Nephron progenitor cell (in vitro differentiated cells): Measurements from ENCODE around the gene C1orf210.

Experiments used
- DNase-seq: peaks from one replicate; pipeline ENCODE4 v3.0.0; 2021
- H3K27ac Mint-ChIP-seq: 2 replicates; pipeline ENCODE4 v1.8.0; 2021; ENCODE audit warnings: mild to moderate bottlenecking, moderate library complexity, mixed read lengths
- H3K27me3 Mint-ChIP-seq: 2 replicates; pipeline ENCODE4 v1.8.0; 2021; ENCODE audit warnings: mild to moderate bottlenecking, low read depth, mixed read lengths; ENCODE audit not compliant: poor library complexity
- H3K36me3 Mint-ChIP-seq: 2 replicates; pipeline ENCODE4 v1.8.0; 2021; ENCODE audit warnings: low read depth, mixed read lengths
- H3K4me1 Mint-ChIP-seq: 2 replicates; pipeline ENCODE4 v1.8.0; 2021; ENCODE audit warnings: mixed read lengths
- H3K4me3 Mint-ChIP-seq: 2 replicates; pipeline ENCODE4 v1.8.0; 2021; ENCODE audit warnings: mild to moderate bottlenecking, moderate library complexity, mixed read lengths
- H3K9me3 Mint-ChIP-seq: 2 replicates; pipeline ENCODE4 v1.8.0; 2021; ENCODE audit warnings: mild to moderate bottlenecking, moderate library complexity, mixed read lengths
- TF ChIP-seq, protein P1 (sequence below): fragments of 200-600 bp; sonication (generic); IDR thresholded peaks from 2 replicates; pipeline ENCODE4 v1.5.0; 2021; ENCODE audit warnings: antibody characterized with exemption

C1orf210 gene

GRCh38 chr1:43318831-43319230 lies 33.5 kb upstream of the C1orf210 start:
- no peak for DNase-seq
- H3K36me3 Mint-ChIP-seq: no peaks in the 10 kb centered on the region
- H3K4me1 Mint-ChIP-seq: peaks cover 34% of the 10 kb centered on the region
- H3K27me3 Mint-ChIP-seq: peaks cover 12% of the 10 kb centered on the region
- TF ChIP-seq, protein P1, sequence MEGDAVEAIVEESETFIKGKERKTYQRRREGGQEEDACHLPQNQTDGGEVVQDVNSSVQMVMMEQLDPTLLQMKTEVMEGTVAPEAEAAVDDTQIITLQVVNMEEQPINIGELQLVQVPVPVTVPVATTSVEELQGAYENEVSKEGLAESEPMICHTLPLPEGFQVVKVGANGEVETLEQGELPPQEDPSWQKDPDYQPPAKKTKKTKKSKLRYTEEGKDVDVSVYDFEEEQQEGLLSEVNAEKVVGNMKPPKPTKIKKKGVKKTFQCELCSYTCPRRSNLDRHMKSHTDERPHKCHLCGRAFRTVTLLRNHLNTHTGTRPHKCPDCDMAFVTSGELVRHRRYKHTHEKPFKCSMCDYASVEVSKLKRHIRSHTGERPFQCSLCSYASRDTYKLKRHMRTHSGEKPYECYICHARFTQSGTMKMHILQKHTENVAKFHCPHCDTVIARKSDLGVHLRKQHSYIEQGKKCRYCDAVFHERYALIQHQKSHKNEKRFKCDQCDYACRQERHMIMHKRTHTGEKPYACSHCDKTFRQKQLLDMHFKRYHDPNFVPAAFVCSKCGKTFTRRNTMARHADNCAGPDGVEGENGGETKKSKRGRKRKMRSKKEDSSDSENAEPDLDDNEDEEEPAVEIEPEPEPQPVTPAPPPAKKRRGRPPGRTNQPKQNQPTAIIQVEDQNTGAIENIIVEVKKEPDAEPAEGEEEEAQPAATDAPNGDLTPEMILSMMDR: no peak
- no peak overlapping the region for H3K27ac Mint-ChIP-seq
- no peak overlapping the region for H3K4me3 Mint-ChIP-seq
- no peaks in the 10 kb centered on the region for H3K9me3 Mint-ChIP-seq

- Mint-ChIP-seq H3K4me1 (peaks cover 34% of the 10 kb centered on the region), H3K27me3 (peaks cover 10% of the 10 kb centered on the region), H3K36me3 (no peaks in the 10 kb centered on the region), H3K4me3 (no peak overlapping the region), H3K27ac (peak overlapping the region; percentile 84), H3K9me3 (no peaks in the 10 kb centered on the region)
- TF ChIP-seq, protein P1: no peak
- DNase-seq: no peak
Measured at GRCh38 chr1:43317817-43318471, 32.6 kb upstream of the C1orf210 start.

GRCh38 chr1:43316738-43317520 lies 31.5 kb upstream of the C1orf210 start:
- no peak for DNase-seq

GRCh38 chr1:43315963-43316737 lies 30.8 kb upstream of the C1orf210 start:
- no peak for DNase-seq
- no peak overlapping the region for H3K4me3 Mint-ChIP-seq
- TF ChIP-seq, protein P1: no peak
- H3K9me3 Mint-ChIP-seq: no peaks in the 10 kb centered on the region
- H3K27ac Mint-ChIP-seq: no peak overlapping the region
- H3K4me1 Mint-ChIP-seq: peaks cover 30% of the 10 kb centered on the region
- H3K36me3 Mint-ChIP-seq: no peaks in the 10 kb centered on the region
- H3K27me3 Mint-ChIP-seq: peaks cover 7% of the 10 kb centered on the region

More at GRCh38 chr1:43316738-43317520, 31.5 kb upstream of the C1orf210 start:
- Mint-ChIP-seq H3K27me3 (peaks cover 9% of the 10 kb centered on the region), H3K36me3 (no peaks in the 10 kb centered on the region), H3K4me1 (peaks cover 33% of the 10 kb centered on the region), H3K27ac (peak overlapping the region; percentile 58), H3K9me3 (no peaks in the 10 kb centered on the region), H3K4me3 (no peak overlapping the region)
- TF ChIP-seq, protein P1: no peak

DNA sequence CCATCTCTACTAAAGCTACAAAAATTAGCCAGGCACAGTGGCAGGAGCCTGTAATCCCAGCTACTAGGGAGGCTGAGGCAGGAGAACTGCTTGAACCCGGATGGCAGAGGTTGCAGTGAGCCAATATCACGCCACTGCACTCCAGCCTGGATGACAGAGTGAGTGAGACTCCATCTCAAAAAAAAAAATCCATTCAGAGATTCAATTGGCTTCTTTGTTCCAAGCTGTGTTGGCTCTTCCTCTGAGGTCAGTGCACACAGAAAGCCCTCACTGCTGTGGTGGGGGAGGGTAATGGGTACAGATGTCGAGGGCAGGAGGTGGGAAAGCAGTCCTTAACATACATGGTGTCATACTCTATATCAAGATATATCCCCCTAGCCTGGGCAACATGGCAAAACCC lies 30.1 kb upstream of the C1orf210 start:
- TF ChIP-seq, protein P1: no peak
- Mint-ChIP-seq H3K36me3 (no peaks in the 10 kb centered on the region), H3K4me1 (peaks cover 36% of the 10 kb centered on the region), H3K9me3 (no peaks in the 10 kb centered on the region), H3K4me3 (no peak overlapping the region), H3K27ac (no peak overlapping the region), H3K27me3 (peaks cover 7% of the 10 kb centered on the region)
- DNase-seq: no peak
